Progenitor cell of endocrine pancreas (in vitro differentiated cells): ENCODE results near the gene ASB7. TPM values are rescaled to one million over a fixed set of nuclear protein-coding genes. Genes with fewer than 3 reads are reported as not detected.

ENCODE experiments used
- DNase-seq: peaks from one replicate; pipeline ENCODE4 v3.0.0; 2021; ENCODE audit warnings: low spot score; ENCODE audit not compliant: unreplicated experiment
- H3K27ac Mint-ChIP-seq: 2 replicates; pipeline ENCODE4 v1.8.0; 2021; ENCODE audit warnings: mild to moderate bottlenecking, moderate library complexity, mixed read lengths
- H3K27me3 Mint-ChIP-seq: 2 replicates; pipeline ENCODE4 v1.8.0; 2021; ENCODE audit warnings: mixed read lengths
- H3K36me3 Mint-ChIP-seq: 2 replicates; pipeline ENCODE4 v1.8.0; 2022; ENCODE audit warnings: mixed read lengths; ENCODE audit not compliant: insufficient read depth
- H3K4me1 Mint-ChIP-seq: 2 replicates; pipeline ENCODE4 v1.8.0; 2021; ENCODE audit warnings: low read depth, mixed read lengths
- H3K4me3 Mint-ChIP-seq: 2 replicates; pipeline ENCODE4 v1.8.0; 2021; ENCODE audit warnings: low read depth, mild to moderate bottlenecking, moderate library complexity, mixed read lengths
- H3K9me3 Mint-ChIP-seq: 2 replicates; pipeline ENCODE4 v1.8.0; 2021; ENCODE audit warnings: low read depth, mixed read lengths
- total RNA-seq: library from RNA; stranded (reverse); gene quantifications from 2 replicates; pipeline ENCODE4 v1.2.1, GENCODE V29; 2021
- TF ChIP-seq, protein P1 (sequence below): fragments of 200-600 bp; sonication (generic); IDR thresholded peaks from one replicate; pipeline ENCODE4 v1.5.0; 2021; ENCODE audit warnings: antibody characterized with exemption, mild to moderate bottlenecking; ENCODE audit not compliant: unreplicated experiment

ASB7 gene
- total RNA-seq, 1 donor from 2014 or later = 18.9 TPM

DNA sequence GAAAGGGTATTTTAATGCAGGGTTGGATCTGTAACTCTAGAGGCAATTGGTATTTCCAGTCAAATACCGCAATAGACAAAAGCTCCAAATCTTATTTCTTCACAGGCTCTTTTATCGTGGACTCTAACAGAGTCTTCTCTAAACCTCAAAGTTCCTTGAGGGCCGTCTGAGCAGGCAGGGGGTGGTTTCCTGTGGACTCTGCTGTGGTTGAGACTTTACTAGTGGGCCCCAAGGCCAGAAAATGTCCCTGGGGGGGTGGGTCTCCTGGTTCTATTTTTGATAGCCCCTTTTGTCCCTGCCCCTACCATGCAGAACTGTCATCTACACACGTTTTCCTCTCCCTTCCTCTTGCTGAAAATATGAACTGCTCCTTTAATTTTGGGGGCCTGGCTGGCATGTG is 80.1 kb downstream of the ASB7 start:
- Mint-ChIP-seq H3K4me3 (no peak overlapping the region), H3K27me3 (peaks cover 11% of the 10 kb centered on the region), H3K36me3 (peaks cover 1% of the 10 kb centered on the region), H3K27ac (no peak overlapping the region), H3K9me3 (peaks cover 16% of the 10 kb centered on the region), H3K4me1 (no peaks in the 10 kb centered on the region)
- no peak for DNase-seq
- TF ChIP-seq, protein P1, sequence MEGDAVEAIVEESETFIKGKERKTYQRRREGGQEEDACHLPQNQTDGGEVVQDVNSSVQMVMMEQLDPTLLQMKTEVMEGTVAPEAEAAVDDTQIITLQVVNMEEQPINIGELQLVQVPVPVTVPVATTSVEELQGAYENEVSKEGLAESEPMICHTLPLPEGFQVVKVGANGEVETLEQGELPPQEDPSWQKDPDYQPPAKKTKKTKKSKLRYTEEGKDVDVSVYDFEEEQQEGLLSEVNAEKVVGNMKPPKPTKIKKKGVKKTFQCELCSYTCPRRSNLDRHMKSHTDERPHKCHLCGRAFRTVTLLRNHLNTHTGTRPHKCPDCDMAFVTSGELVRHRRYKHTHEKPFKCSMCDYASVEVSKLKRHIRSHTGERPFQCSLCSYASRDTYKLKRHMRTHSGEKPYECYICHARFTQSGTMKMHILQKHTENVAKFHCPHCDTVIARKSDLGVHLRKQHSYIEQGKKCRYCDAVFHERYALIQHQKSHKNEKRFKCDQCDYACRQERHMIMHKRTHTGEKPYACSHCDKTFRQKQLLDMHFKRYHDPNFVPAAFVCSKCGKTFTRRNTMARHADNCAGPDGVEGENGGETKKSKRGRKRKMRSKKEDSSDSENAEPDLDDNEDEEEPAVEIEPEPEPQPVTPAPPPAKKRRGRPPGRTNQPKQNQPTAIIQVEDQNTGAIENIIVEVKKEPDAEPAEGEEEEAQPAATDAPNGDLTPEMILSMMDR = no peak

DNA sequence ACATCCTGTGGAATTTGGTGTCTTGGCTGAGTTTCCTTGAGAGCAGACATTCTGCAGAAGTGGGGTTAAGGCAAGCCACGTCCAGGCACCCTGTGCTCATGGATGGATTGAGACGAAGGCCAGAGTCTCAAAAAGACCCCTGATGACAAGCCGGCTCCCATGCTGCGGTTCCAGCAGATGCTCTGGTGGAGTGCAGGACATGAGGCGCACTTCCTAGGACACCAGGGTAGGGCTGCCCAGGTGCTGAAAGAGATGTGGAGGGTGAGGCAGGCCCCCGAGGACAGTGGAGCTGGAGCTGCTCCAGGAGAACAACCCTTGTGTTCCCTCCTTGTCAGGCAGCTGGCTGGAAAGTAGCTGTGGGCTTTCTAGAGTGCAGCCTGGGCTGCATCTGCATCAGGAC is 81.0 kb downstream of the ASB7 start:
- Mint-ChIP-seq H3K36me3 (peaks cover 1% of the 10 kb centered on the region), H3K9me3 (peaks cover 9% of the 10 kb centered on the region), H3K27me3 (peaks cover 11% of the 10 kb centered on the region), H3K4me3 (no peak overlapping the region), H3K27ac (no peak overlapping the region), H3K4me1 (no peaks in the 10 kb centered on the region)
- no peak for DNase-seq
- TF ChIP-seq, protein P1 = no peak

DNA sequence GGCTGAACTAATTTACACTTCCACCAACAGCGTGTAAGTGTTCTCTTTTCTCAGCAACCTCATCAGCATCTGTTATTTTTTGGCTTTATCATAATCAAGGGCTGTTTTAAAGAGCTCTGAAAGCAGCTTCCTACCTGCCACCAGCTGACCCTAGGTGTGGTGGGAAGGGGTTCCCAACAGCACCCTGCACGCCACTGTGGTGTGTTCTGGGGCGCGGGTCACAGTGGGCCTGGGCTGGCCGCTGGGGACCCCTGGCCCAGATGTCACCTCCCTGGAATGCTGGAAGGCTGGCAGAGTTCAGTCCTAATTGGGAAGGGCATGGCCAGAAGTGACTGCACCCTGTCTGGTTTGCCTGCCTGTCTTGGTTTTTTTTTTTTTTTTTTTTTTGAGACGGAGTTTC is 82.2 kb downstream of the ASB7 start:
- no peak overlapping the region for H3K4me3 Mint-ChIP-seq

DNA sequence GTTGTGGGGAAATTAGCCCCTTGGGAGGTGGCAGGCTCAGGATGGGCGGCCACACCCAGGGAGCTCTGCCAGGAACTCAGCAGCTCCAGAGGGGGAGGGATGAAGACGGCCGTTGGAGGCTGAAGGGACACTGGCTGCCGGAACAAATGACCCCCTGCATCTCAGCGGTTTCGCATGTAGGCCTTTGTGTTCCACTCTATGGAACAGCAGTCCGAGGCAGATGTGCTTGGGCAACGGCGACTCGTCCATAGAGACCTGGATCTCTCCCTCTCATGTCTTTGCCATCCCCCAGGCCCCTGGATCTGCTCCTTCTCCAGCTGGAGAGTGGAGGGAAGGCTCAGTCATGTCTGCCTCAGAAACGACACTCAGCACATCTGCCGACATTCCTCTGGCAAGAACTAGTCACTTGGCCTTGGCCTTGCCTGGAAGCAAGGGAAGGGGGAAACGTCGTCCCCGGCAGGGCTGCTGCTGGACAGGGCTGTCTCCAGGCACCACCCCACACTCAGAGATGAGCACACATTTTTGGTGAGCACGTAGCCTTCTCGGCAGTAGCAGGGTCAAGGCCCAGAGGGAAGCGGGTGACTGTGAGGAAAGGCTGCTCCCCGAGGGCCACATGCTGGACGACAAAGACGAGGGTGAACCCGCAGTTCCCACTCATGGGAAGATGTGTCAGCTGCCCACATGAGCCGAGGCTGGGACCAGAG is 83.8 kb downstream of the ASB7 start:
- Mint-ChIP-seq H3K36me3 (no peaks in the 10 kb centered on the region), H3K4me3 (no peak overlapping the region), H3K27ac (no peak overlapping the region), H3K27me3 (peaks cover 18% of the 10 kb centered on the region), H3K9me3 (peaks cover 6% of the 10 kb centered on the region), H3K4me1 (no peaks in the 10 kb centered on the region)
- TF ChIP-seq, protein P1 = no peak
- no peak for DNase-seq

More for the DNA sequence above, 82.2 kb downstream of the ASB7 start:
- Mint-ChIP-seq H3K4me1 (no peaks in the 10 kb centered on the region), H3K36me3 (peaks cover 1% of the 10 kb centered on the region), H3K9me3 (peaks cover 9% of the 10 kb centered on the region), H3K27ac (no peak overlapping the region), H3K27me3 (peaks cover 15% of the 10 kb centered on the region)
- TF ChIP-seq, protein P1 = no peak
- no peak for DNase-seq

DNA sequence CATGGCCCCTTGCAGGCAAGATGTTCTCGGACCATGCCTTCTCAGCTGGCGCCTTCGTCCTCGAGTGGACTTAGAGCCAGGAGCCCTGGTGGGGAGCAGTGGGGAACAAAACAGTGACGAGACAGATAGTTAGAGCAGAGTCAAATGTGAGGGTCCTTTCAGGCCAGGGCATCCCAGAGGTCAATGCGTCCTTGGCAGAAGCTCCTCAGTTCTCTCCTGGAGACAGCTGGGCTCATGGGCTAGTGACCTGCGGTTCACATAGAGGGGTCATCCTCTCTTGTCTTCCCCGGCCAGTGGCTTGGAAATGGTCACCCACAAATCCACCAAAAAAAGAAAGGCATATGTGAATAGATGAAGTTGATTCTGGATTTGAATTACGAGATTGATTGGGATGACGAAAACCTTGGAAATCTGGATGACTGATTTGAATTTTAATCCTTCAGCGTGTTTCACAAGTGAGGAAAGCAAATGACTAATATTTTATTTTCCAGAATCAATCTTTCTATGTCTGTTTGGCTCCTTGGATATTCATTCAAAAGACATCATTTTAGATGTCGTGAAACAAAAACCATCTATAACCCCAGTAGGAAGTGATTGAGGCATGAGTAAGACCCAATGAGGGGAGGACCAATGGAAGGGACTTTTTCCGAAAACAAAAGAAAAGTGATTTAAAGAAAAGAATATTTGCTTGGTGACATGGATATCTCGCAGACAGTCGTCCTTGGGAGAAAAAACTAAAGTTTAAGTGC is 84.5 kb downstream of the ASB7 start:
- H3K9me3 Mint-ChIP-seq = peaks cover under 1% of the 10 kb centered on the region
- DNase-seq = no peak
- H3K4me1 Mint-ChIP-seq = no peaks in the 10 kb centered on the region
- H3K4me3 Mint-ChIP-seq = no peak overlapping the region
- TF ChIP-seq, protein P1 = no peak
- H3K27me3 Mint-ChIP-seq = peaks cover 18% of the 10 kb centered on the region
- no peak overlapping the region for H3K27ac Mint-ChIP-seq
- H3K36me3 Mint-ChIP-seq = no peaks in the 10 kb centered on the region
